NT2/D1 (cell line): ENCODE data around the gene MIGA2.

Experiments used
- SUZ12 ChIP-seq: IDR thresholded peaks from 2 replicates; pipeline ENCODE4 v1.6.1; 2011; ENCODE audit not compliant: insufficient read length, insufficient read depth; ENCODE audit errors: extremely low read depth
- YY1 ChIP-seq: IDR thresholded peaks from 2 replicates; pipeline ENCODE4 v1.6.1; 2011; ENCODE audit not compliant: insufficient read length, insufficient read depth
- ZNF274 ChIP-seq: IDR thresholded peaks from 2 replicates; pipeline ENCODE4 v1.6.1; 2011; ENCODE audit warnings: mild to moderate bottlenecking, low read depth, low read length

- no peak for TF ChIP-seq SUZ12
- no peak for TF ChIP-seq YY1
- TF ChIP-seq ZNF274 = no peak
These were observed 31.0 kb upstream of the MIGA2 start for GRCh38 chr9:129005336-129005997.
